Measurements from ENCODE around the gene ENTPD8. TPM values are rescaled to one million over a fixed set of nuclear protein-coding genes. Genes with fewer than 3 reads are reported as not detected.

ENTPD8 gene
- total and polyA plus RNA-seq, 2 donors (not counting 1 experiment from before 2014, with no cell fraction given), result under 0.01 TPM; not detected in 1

- H2AFZ ChIP-seq (ENCODE audit: low read length), result no peak overlapping the region
- no peak for DNase-seq (ENCODE audit: low read depth in 2 of 2)
These were observed 38.9 kb upstream of the ENTPD8 start for GRCh38 chr9:137479892-137480685.

GRCh38 chr9:137478962-137479861 is 38.1 kb upstream of the ENTPD8 start:
- no peak overlapping the region for H3K4me3 ChIP-seq (replicated peaks in 1 of 4; ENCODE audit: control extremely low read depth in 1 of 4, insufficient read depth in 1 of 4, low read depth in 3 of 4, low read length in 4 of 4)

More at GRCh38 chr9:137479892-137480685, 38.9 kb upstream of the ENTPD8 start:
- no peaks in the 10 kb centered on the region for H3K9me3 ChIP-seq (ENCODE audit: control insufficient read depth, insufficient read depth, low read depth, low read length)
- H3K27ac ChIP-seq (ENCODE audit: insufficient read depth, low read length), result no peak overlapping the region
- H3K4me3 ChIP-seq (replicated peaks in 1 of 4; ENCODE audit: control extremely low read depth in 1 of 4, insufficient read depth in 1 of 4, low read depth in 3 of 4, low read length in 4 of 4), result no peak overlapping the region
- H3K79me2 ChIP-seq (ENCODE audit: control insufficient read depth, insufficient read depth, low read length), result no peaks in the 10 kb centered on the region
- no peak overlapping the region for H3K4me2 ChIP-seq (ENCODE audit: extremely low read depth, insufficient read depth, low read length)
- peaks cover 2% of the 10 kb centered on the region for H3K4me1 ChIP-seq (ENCODE audit: control insufficient read depth, extremely low read depth, insufficient read depth, low read length)
- no peak overlapping the region for H3K9ac ChIP-seq (ENCODE audit: insufficient read depth, low read length)
- TF ChIP-seq CTCF (conservative IDR thresholded peaks at IDR 0.05 in 1 of 2, IDR thresholded peaks at IDR 0.05 in 1 of 2; ENCODE audit: low read depth in 1 of 2, low read length in 2 of 2), result no peak
- H4K20me1 ChIP-seq (ENCODE audit: control insufficient read depth, extremely low read depth, insufficient read depth, low read length), result no peaks in the 10 kb centered on the region
- peaks cover 4% of the 10 kb centered on the region for H3K27me3 ChIP-seq (ENCODE audit: control insufficient read depth, insufficient read depth, low read length)
- no peaks in the 10 kb centered on the region for H3K36me3 ChIP-seq (ENCODE audit: control insufficient read depth, insufficient read depth, low read length)

More at GRCh38 chr9:137478962-137479861, 38.1 kb upstream of the ENTPD8 start:
- Histone ChIP-seq H3K27me3 (ENCODE audit: control insufficient read depth, insufficient read depth, low read length) (peaks cover 4% of the 10 kb centered on the region), H3K4me2 (ENCODE audit: extremely low read depth, insufficient read depth, low read length) (no peak overlapping the region), H3K79me2 (ENCODE audit: control insufficient read depth, insufficient read depth, low read length) (no peaks in the 10 kb centered on the region), H3K4me1 (ENCODE audit: control insufficient read depth, extremely low read depth, insufficient read depth, low read length) (peaks cover 2% of the 10 kb centered on the region), H3K9ac (ENCODE audit: insufficient read depth, low read length) (no peak overlapping the region), H4K20me1 (ENCODE audit: control insufficient read depth, extremely low read depth, insufficient read depth, low read length) (no peaks in the 10 kb centered on the region), H2AFZ (ENCODE audit: low read length) (no peak overlapping the region), H3K27ac (ENCODE audit: insufficient read depth, low read length) (no peak overlapping the region), H3K9me3 (ENCODE audit: control insufficient read depth, insufficient read depth, low read depth, low read length) (no peaks in the 10 kb centered on the region), H3K36me3 (ENCODE audit: control insufficient read depth, insufficient read depth, low read length) (no peaks in the 10 kb centered on the region)
- DNase-seq (ENCODE audit: low read depth in 2 of 2), result peak in 1 of 2 donors; percentile 14
- no peak for TF ChIP-seq CTCF (conservative IDR thresholded peaks at IDR 0.05 in 1 of 2, IDR thresholded peaks at IDR 0.05 in 1 of 2; ENCODE audit: low read depth in 1 of 2, low read length in 2 of 2)
- no peak for TF ChIP-seq EZH2 (IDR thresholded peaks at IDR 0.05; ENCODE audit: low read length, missing control alignments)

Data from fibroblast of lung (primary cell).